Measurements from ENCODE around the gene EFNA3.
A peak's percentile ranks its signal among the peaks of the same experiment; 100 is the strongest.

The EFNA3 gene

GRCh38 chr1:155069551-155070157 lies 9.0 kb upstream of the EFNA3 start:
- DNase-seq = peak; percentile 67 to 95 (median 91)

GRCh38 chr1:155070158-155070621 lies 8.4 kb upstream of the EFNA3 start:
- DNase-seq = peak; percentile 67 to 95 (median 91)

GRCh38 chr1:155070721-155071569 lies 7.7 kb upstream of the EFNA3 start:
- peak; percentile 91 to 95 (median 92) for DNase-seq

- DNase-seq = peak in 2 of 3 experiments; percentile 69 to 85
These were observed 6.9 kb upstream of the EFNA3 start for GRCh38 chr1:155071701-155072100.

GRCh38 chr1:155072531-155073289 lies 5.9 kb upstream of the EFNA3 start:
- DNase-seq = no peak

- DNase-seq = no peak
These were observed 5.0 kb upstream of the EFNA3 start for GRCh38 chr1:155073377-155074242.

GRCh38 chr1:155075535-155075934 lies 3.1 kb upstream of the EFNA3 start:
- peak; percentile 33 to 70 (median 45) for DNase-seq

- DNase-seq = no peak
These were observed 2.3 kb upstream of the EFNA3 start for GRCh38 chr1:155076371-155076770.

GRCh38 chr1:155077346-155077745 lies 1.3 kb upstream of the EFNA3 start:
- DNase-seq = peak in 1 of 3 experiments; percentile 55

- peak in 2 of 3 experiments; percentile 29 to 47 for DNase-seq
These were observed 735 bp upstream of the EFNA3 start for GRCh38 chr1:155077758-155078445.

- peak in 1 of 3 experiments; percentile 43 for DNase-seq
These were observed 511 bp downstream of the EFNA3 start for GRCh38 chr1:155079210-155079486.

- DNase-seq = peak in 2 of 3 experiments; percentile 65 to 66
These were observed 1.1 kb downstream of the EFNA3 start for GRCh38 chr1:155079487-155080311.

- DNase-seq = peak; percentile 91 to 98 (median 93)
These were observed 1.9 kb downstream of the EFNA3 start for GRCh38 chr1:155080312-155081228.

- DNase-seq = peak; percentile 44 to 83 (median 76)
These were observed 3.0 kb downstream of the EFNA3 start for GRCh38 chr1:155081472-155082300.

- peak in 2 of 3 experiments; percentile 62 to 73 for DNase-seq
These were observed 3.8 kb downstream of the EFNA3 start for GRCh38 chr1:155082301-155083051.

- no peak for DNase-seq
These were observed 4.5 kb downstream of the EFNA3 start for GRCh38 chr1:155083052-155083541.

GRCh38 chr1:155083865-155084721 lies 5.5 kb downstream of the EFNA3 start:
- peak in 2 of 3 experiments; percentile 40 to 58 for DNase-seq

Measured in NCI-H1417 (cell line).